Measurements from ENCODE around the gene AKR1C3.
"Not testable (repeated sequence)": the region's sequence is repeated elsewhere in the genome, so short reads cannot be mapped to it uniquely, and the experiment has no call there.

Gene AKR1C3

GRCh38 chr10:5117026-5117425 is 22.8 kb downstream of the AKR1C3 start:
- in situ Hi-C loops (cut with MboI; ENCODE audit: low sequenced_read_pairs, unreplicated experiment) = no loop called here
- TF ChIP-seq CTCF (IDR thresholded peaks at IDR 0.05; ENCODE audit: borderline replicate concordance, control extremely low read depth, extremely low read depth, insufficient read depth, missing control alignments) = no peak
- no peak for DNase-seq (ENCODE audit: low spot score)

- DNase-seq (ENCODE audit: low spot score); in situ Hi-C loops (cut with MboI; ENCODE audit: low sequenced_read_pairs, unreplicated experiment): not testable (repeated sequence)
Observed at GRCh38 chr10:5119997-5120396, 25.8 kb downstream of the AKR1C3 start.

GRCh38 chr10:5123886-5124285 is 29.7 kb downstream of the AKR1C3 start:
- in situ Hi-C loops (cut with MboI; ENCODE audit: low sequenced_read_pairs, unreplicated experiment) = no loop called here
- no peak for DNase-seq (ENCODE audit: low spot score)
- no peak for TF ChIP-seq CTCF (IDR thresholded peaks at IDR 0.05; ENCODE audit: borderline replicate concordance, control extremely low read depth, extremely low read depth, insufficient read depth, missing control alignments)

GRCh38 chr10:5125315-5126044 is 31.3 kb downstream of the AKR1C3 start:
- no peak for TF ChIP-seq CTCF (IDR thresholded peaks at IDR 0.05; ENCODE audit: borderline replicate concordance, control extremely low read depth, extremely low read depth, insufficient read depth, missing control alignments)
- in situ Hi-C loops (cut with MboI; ENCODE audit: low sequenced_read_pairs, unreplicated experiment) = no loop called here
- no peak for DNase-seq (ENCODE audit: low spot score)

GRCh38 chr10:5135581-5135980 is 41.4 kb downstream of the AKR1C3 start:
- no peak for DNase-seq (ENCODE audit: low spot score)
- no peak for TF ChIP-seq CTCF (IDR thresholded peaks at IDR 0.05; ENCODE audit: borderline replicate concordance, control extremely low read depth, extremely low read depth, insufficient read depth, missing control alignments)
- in situ Hi-C loops (cut with MboI; ENCODE audit: low sequenced_read_pairs, unreplicated experiment) = no loop called here

- in situ Hi-C loops (cut with MboI; ENCODE audit: low sequenced_read_pairs, unreplicated experiment) = no loop called here
- no peak for DNase-seq (ENCODE audit: low spot score)
- no peak for TF ChIP-seq CTCF (IDR thresholded peaks at IDR 0.05; ENCODE audit: borderline replicate concordance, control extremely low read depth, extremely low read depth, insufficient read depth, missing control alignments)
Observed at GRCh38 chr10:5136468-5137087, 42.4 kb downstream of the AKR1C3 start.

- DNase-seq (ENCODE audit: low spot score); in situ Hi-C loops (cut with MboI; ENCODE audit: low sequenced_read_pairs, unreplicated experiment): not testable (repeated sequence)
Observed at GRCh38 chr10:5137699-5138098, 43.5 kb downstream of the AKR1C3 start.
